CD4-positive, alpha-beta T cell (primary cell): Measurements from ENCODE around the gene PARD3B. TPM values are rescaled to one million over a fixed set of nuclear protein-coding genes. Genes with fewer than 3 reads are reported as not detected.
A peak's percentile ranks its signal among the peaks of the same experiment; 100 is the strongest.

Experiments used
- ATAC-seq: fragments of 200-7000 bp; cut with Tn5 transposase; one replicate; pipeline ENCODE4 v1.10.0; 2022; ENCODE audit warnings: mild to moderate bottlenecking; ENCODE audit not compliant: poor library complexity
- CTCF ChIA-PET: fragments of 350-600 bp; sonication (Branson Sonifier 250); formaldehyde crosslinking; loops from one replicate; lab custom pipeline; 2021; ENCODE audit warnings: antibody characterized with exemption, inconsistent platforms; lab: Charles Lee
- POLR2A ChIA-PET: fragments of 350-600 bp; sonication (Branson Sonifier 250); formaldehyde crosslinking; loops from one replicate; lab custom pipeline; 2021; ENCODE audit warnings: antibody characterized with exemption, inconsistent platforms; lab: Charles Lee
- DNase-seq, 14 experiments: peaks; one replicate each; pipeline ENCODE4 v3.0.0-alpha.2; 2013 to 2020; ENCODE audit warnings: mixed read lengths in 2 of 14
- H3K27ac ChIP-seq, 2 donors: one replicate each; pipeline versions ENCODE4 v1.5.1 to v1.7.0; 2013; ENCODE audit warnings: low read length in 2 of 2, low read depth in 1 of 2, mild to moderate bottlenecking in 1 of 2
- H3K27me3 ChIP-seq, 2 experiments: 1 replicate in 1 of 2; 2 replicates in 1 of 2; pipeline versions ENCODE4 v1.6.1 to v1.7.0; 2013; ENCODE audit warnings: low read length in 2 of 2, control low read depth in 1 of 2, mild to moderate bottlenecking in 1 of 2, moderate library complexity in 1 of 2; ENCODE audit not compliant: insufficient read depth in 2 of 2, control insufficient read depth in 1 of 2
- H3K36me3 ChIP-seq: one replicate; pipeline ENCODE4 v1.6.1; 2013; ENCODE audit warnings: low read length, control low read depth; ENCODE audit not compliant: insufficient read depth
- H3K4me1 ChIP-seq: one replicate; pipeline ENCODE4 v1.6.1; 2013; ENCODE audit warnings: low read length, control low read depth; ENCODE audit not compliant: insufficient read depth
- H3K4me3 ChIP-seq: one replicate; pipeline ENCODE4 v1.5.1; 2013; ENCODE audit warnings: mild to moderate bottlenecking, low read length, moderate library complexity
- H3K9me3 ChIP-seq, 2 experiments: 1 replicate in 1 of 2; 2 replicates in 1 of 2; pipeline versions ENCODE4 v1.6.1 to v1.7.0; 2013; ENCODE audit warnings: low read length in 2 of 2, mild to moderate bottlenecking in 2 of 2, control low read depth in 1 of 2, moderate library complexity in 1 of 2; ENCODE audit not compliant: control insufficient read depth in 1 of 2, insufficient read depth in 1 of 2
- H3K27ac Mint-ChIP-seq: one replicate; pipeline ENCODE4 v1.8.0; 2020; ENCODE audit warnings: mixed read lengths
- H3K27me3 Mint-ChIP-seq: one replicate; pipeline ENCODE4 v1.8.0; 2021; ENCODE audit warnings: mixed read lengths
- H3K36me3 Mint-ChIP-seq: one replicate; pipeline ENCODE4 v1.8.0; 2021; ENCODE audit warnings: low read depth, mixed read lengths
- H3K4me1 Mint-ChIP-seq: one replicate; pipeline ENCODE4 v1.8.0; 2021; ENCODE audit warnings: low read depth, mixed read lengths
- H3K4me3 Mint-ChIP-seq: one replicate; pipeline ENCODE4 v1.8.0; 2020; ENCODE audit warnings: mild to moderate bottlenecking, mixed read lengths
- H3K9me3 Mint-ChIP-seq: one replicate; pipeline ENCODE4 v1.8.0; 2020; ENCODE audit warnings: mixed read lengths
- CTCF ChIP-seq: fragments of 200-600 bp; IDR thresholded peaks from one replicate; pipeline ENCODE4 v1.8.0; 2022; ENCODE audit warnings: antibody characterized with exemption, mild to moderate bottlenecking
- intact Hi-C, 2 experiments: fragments of 100-400 bp; cut with DNase I in 1 of 2; cut with micrococcal nuclease in 1 of 2; formaldehyde crosslinking; loops; one replicate each; pipeline versions ENCODE4 v1.15.1 to v1.9.0; 2023 to 2025; cut with DNase I, micrococcal nuclease
- total RNA-seq, 174 experiments: library from RNA in 2 of 174; stranded (reverse) in 2 of 174; gene quantifications; one replicate each; pipeline ENCODE4 v1.2.3 and lab custom pipeline; 2021 to 2026

PARD3B gene
- total RNA-seq, 2 experiments from 2014 or later: 0.87 to 1.9 TPM

GRCh38 chr2:204890680-204891079, 345.4 kb downstream of the PARD3B start:
- ChIA-PET CTCF (interaction anchor here (0.6 kb wide), 1 partner anchor 11 kb away, joined by 3 read pairs; no protein-coding TSS in a partner anchor), POLR2A (interaction anchor here (1.1 kb wide), 1 partner anchor 239 kb away, joined by 3 read pairs; no protein-coding TSS in a partner anchor)
- ATAC-seq (no peak), DNase-seq (no peak)
- no peak overlapping the region for H3K27ac Mint-ChIP-seq
- no peaks in the 10 kb centered on the region for H3K9me3 ChIP-seq
- intact Hi-C loops: no loop called here
- H3K36me3 ChIP-seq: no peaks in the 10 kb centered on the region
- H3K27me3 ChIP-seq: no peaks in the 10 kb centered on the region
- peaks cover 6% of the 10 kb centered on the region for H3K4me1 Mint-ChIP-seq
- no peak overlapping the region for H3K4me3 ChIP-seq
- H3K36me3 Mint-ChIP-seq: no peaks in the 10 kb centered on the region
- H3K27ac ChIP-seq: no peak overlapping the region
- no peak overlapping the region for H3K4me3 Mint-ChIP-seq
- no peaks in the 10 kb centered on the region for H3K4me1 ChIP-seq
- TF ChIP-seq CTCF: no peak
- H3K9me3 Mint-ChIP-seq: no peaks in the 10 kb centered on the region
- no peaks in the 10 kb centered on the region for H3K27me3 Mint-ChIP-seq

- no peak for TF ChIP-seq CTCF
- H3K27ac ChIP-seq: no peak overlapping the region
- H3K27me3 Mint-ChIP-seq: no peaks in the 10 kb centered on the region
- H3K4me1 Mint-ChIP-seq: peaks cover 6% of the 10 kb centered on the region
- no peak overlapping the region for H3K4me3 ChIP-seq
- no peaks in the 10 kb centered on the region for H3K4me1 ChIP-seq
- no peaks in the 10 kb centered on the region for H3K9me3 Mint-ChIP-seq
- intact Hi-C loops: no loop called here
- DNase-seq (no peak), ATAC-seq (no peak)
- no peaks in the 10 kb centered on the region for H3K9me3 ChIP-seq
- no peaks in the 10 kb centered on the region for H3K36me3 Mint-ChIP-seq
- H3K27me3 ChIP-seq: no peaks in the 10 kb centered on the region
- POLR2A ChIA-PET: interaction anchor here (1.2 to 1.5 kb wide), 3 partner anchors 10 to 80 kb away, joined by 4 to 5 read pairs (median 4); no protein-coding TSS in a partner anchor
- no peak overlapping the region for H3K27ac Mint-ChIP-seq
- no peaks in the 10 kb centered on the region for H3K36me3 ChIP-seq
- no peak overlapping the region for H3K4me3 Mint-ChIP-seq
- CTCF ChIA-PET: interaction anchor here (0.5 kb wide), 1 partner anchor 1056 kb away, joined by 3 read pairs; no protein-coding TSS in a partner anchor
These were observed 346.5 kb downstream of the PARD3B start for GRCh38 chr2:204891739-204892138.

- Mint-ChIP-seq H3K36me3 (no peaks in the 10 kb centered on the region), H3K9me3 (no peaks in the 10 kb centered on the region), H3K4me3 (no peak overlapping the region), H3K27ac (no peak overlapping the region), H3K4me1 (peaks cover 6% of the 10 kb centered on the region), H3K27me3 (no peaks in the 10 kb centered on the region)
- H3K27me3 ChIP-seq: no peaks in the 10 kb centered on the region
- TF ChIP-seq CTCF: no peak
- CTCF ChIA-PET: no interaction called here
- H3K4me1 ChIP-seq: no peaks in the 10 kb centered on the region
- no peaks in the 10 kb centered on the region for H3K9me3 ChIP-seq
- H3K36me3 ChIP-seq: no peaks in the 10 kb centered on the region
- ATAC-seq (peak; percentile 39), DNase-seq (peak in 1 of 14 experiments; percentile 22)
- POLR2A ChIA-PET: interaction anchor here (0.6 to 1.5 kb wide), 4 partner anchors 11 to 79 kb away, joined by 3 to 5 read pairs (median 4); no protein-coding TSS in a partner anchor
- H3K4me3 ChIP-seq: no peak overlapping the region
- no peak overlapping the region for H3K27ac ChIP-seq
- intact Hi-C loops: no loop called here
These were observed 347.4 kb downstream of the PARD3B start for GRCh38 chr2:204892506-204893255.
